ENCODE results near the gene TUG1.

Gene TUG1

DNA sequence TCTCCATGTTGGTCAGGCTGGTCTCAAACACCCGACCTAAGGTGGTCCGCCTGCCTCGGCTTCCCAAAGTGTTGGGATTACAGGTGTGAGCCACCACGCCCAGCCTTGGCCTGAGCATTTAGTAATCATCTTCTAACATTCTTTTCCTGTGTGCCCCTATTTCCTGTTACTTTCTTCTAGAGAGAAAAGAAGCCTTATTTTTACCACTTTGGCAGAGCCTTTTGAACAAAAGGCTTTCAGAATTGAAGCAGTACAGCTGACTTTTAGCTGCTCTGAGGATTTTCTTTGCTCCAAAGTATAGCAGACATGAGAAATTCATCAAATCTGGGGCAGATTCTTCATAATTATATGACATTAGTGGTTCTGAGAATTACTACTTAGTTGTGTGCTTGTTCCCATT lies 13.9 kb upstream of the TUG1 start:
- H3K4me2 ChIP-seq (ENCODE audit: insufficient read depth, low read length), result no peak overlapping the region
- H3K36me3 ChIP-seq (ENCODE audit: insufficient read depth, low read length), result peaks cover 13% of the 10 kb centered on the region
- H3K4me3 ChIP-seq (ENCODE audit: low read depth in 1 of 2, low read length in 2 of 2), result no peak overlapping the region
- H3K79me2 ChIP-seq (ENCODE audit: insufficient read depth, low read length), result no peaks in the 10 kb centered on the region
- H4K20me1 ChIP-seq (ENCODE audit: insufficient read depth, low read length), result 0 out of 2 replicates have a peak, but pooled peaks cover 2% of the 10 kb centered on the region
- no peak for TF ChIP-seq EZH2 (IDR thresholded peaks at IDR 0.05; ENCODE audit: borderline replicate concordance, low read depth, low read length, severe bottlenecking)
- TF ChIP-seq, protein P1, sequence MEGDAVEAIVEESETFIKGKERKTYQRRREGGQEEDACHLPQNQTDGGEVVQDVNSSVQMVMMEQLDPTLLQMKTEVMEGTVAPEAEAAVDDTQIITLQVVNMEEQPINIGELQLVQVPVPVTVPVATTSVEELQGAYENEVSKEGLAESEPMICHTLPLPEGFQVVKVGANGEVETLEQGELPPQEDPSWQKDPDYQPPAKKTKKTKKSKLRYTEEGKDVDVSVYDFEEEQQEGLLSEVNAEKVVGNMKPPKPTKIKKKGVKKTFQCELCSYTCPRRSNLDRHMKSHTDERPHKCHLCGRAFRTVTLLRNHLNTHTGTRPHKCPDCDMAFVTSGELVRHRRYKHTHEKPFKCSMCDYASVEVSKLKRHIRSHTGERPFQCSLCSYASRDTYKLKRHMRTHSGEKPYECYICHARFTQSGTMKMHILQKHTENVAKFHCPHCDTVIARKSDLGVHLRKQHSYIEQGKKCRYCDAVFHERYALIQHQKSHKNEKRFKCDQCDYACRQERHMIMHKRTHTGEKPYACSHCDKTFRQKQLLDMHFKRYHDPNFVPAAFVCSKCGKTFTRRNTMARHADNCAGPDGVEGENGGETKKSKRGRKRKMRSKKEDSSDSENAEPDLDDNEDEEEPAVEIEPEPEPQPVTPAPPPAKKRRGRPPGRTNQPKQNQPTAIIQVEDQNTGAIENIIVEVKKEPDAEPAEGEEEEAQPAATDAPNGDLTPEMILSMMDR (IDR thresholded peaks at IDR 0.05; ENCODE audit: borderline replicate concordance, extremely low read depth, low read length, poor library complexity, severe bottlenecking), result no peak
- H3K27me3 ChIP-seq (ENCODE audit: insufficient read depth, low read length, poor library complexity), result no peaks in the 10 kb centered on the region
- H3K9ac ChIP-seq (ENCODE audit: low read depth, low read length), result no peak overlapping the region
- ATAC-seq (ENCODE audit: insufficient read depth, low read depth) (no peak), DNase-seq (no peak)
- H3K9me3 ChIP-seq (ENCODE audit: insufficient read depth, low read length, severe bottlenecking), result no peaks in the 10 kb centered on the region
- H2AFZ ChIP-seq (ENCODE audit: low read depth, low read length), result no peak overlapping the region
- H3K4me1 ChIP-seq (ENCODE audit: insufficient read depth, low read length), result no peaks in the 10 kb centered on the region
- no peak overlapping the region for H3K27ac ChIP-seq (ENCODE audit: low read length)

GRCh38 chr22:30964858-30965257 lies 4.2 kb upstream of the TUG1 start:
- Histone ChIP-seq H3K79me2 (ENCODE audit: insufficient read depth, low read length) (peaks cover 60% of the 10 kb centered on the region), H3K4me1 (ENCODE audit: insufficient read depth, low read length) (peaks cover 39% of the 10 kb centered on the region), H4K20me1 (ENCODE audit: insufficient read depth, low read length) (peaks cover under 1% of the 10 kb centered on the region; the same call in 1 of the 2 replicates), H3K9me3 (ENCODE audit: insufficient read depth, low read length, severe bottlenecking) (peaks cover 3% of the 10 kb centered on the region), H3K27me3 (ENCODE audit: insufficient read depth, low read length, poor library complexity) (no peaks in the 10 kb centered on the region), H3K36me3 (ENCODE audit: insufficient read depth, low read length) (no peaks in the 10 kb centered on the region), H3K27ac (ENCODE audit: low read length) (no peak overlapping the region), H2AFZ (ENCODE audit: low read depth, low read length) (no peak overlapping the region), H3K9ac (ENCODE audit: low read depth, low read length) (no peak overlapping the region), H3K4me3 (ENCODE audit: low read depth in 1 of 2, low read length in 2 of 2) (peak overlapping the region in 1 of 2 experiments; percentile 4; a peak in 1 of 4 replicates), H3K4me2 (ENCODE audit: insufficient read depth, low read length) (peak overlapping the region; percentile 86)
- DNase-seq (no peak), ATAC-seq (ENCODE audit: insufficient read depth, low read depth) (no peak)
- TF ChIP-seq EZH2 (IDR thresholded peaks at IDR 0.05; ENCODE audit: borderline replicate concordance, low read depth, low read length, severe bottlenecking), result no peak
- TF ChIP-seq, protein P1 (IDR thresholded peaks at IDR 0.05; ENCODE audit: borderline replicate concordance, extremely low read depth, low read length, poor library complexity, severe bottlenecking), result no peak

DNA sequence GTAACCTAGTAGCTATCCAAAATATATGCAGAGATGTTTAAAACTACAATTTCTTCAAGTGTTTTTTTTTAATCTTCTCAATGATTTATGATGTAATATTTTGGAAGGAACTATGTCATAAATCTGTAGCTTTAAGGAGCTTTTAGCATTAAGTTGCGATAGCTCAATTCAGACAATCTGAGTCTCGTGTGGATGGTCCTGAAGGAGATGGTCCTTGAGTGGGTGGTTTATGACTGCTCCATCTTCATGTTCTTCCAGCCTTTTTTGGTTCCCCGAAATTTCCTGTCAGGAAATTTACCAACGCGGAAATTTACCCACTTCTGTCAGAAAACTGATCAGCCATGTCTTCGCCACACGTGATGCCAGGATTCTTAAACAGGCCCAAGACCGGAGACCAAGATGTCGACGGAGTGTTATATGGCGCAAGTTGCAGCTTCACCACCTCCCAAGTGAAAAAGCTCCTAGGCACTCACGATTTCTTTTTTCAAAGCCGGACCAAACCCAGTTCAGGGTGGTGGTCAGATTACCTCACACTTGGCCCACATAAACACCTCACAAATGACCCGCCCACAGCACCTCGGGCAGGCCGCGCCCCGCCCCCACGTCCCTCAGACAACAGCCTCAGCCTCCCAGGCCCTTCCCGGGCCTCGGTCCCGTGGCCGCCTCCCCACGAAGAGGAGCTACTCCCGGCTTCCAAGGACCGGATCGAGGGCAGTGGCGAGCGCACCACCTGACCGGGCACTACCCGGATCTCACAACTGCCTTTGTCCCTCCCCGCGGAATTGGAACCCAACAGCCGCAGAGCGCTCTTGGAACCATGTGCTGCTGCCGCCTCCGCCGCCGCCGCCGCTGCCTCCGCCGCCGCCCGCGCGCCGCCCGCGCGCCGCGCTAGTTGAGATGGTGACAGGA lies 796 bp upstream of the TUG1 start, which contains the start of gene MORC2:
Gene MORC2, minus strand, starts transcription at position 760 of the 909 bp plus-strand sequence. CDS start 885 bp downstream, outside the sequence.
- H3K4me1 ChIP-seq (ENCODE audit: insufficient read depth, low read length), result peaks cover 59% of the 10 kb centered on the region

More for the DNA sequence above, 796 bp upstream of the TUG1 start, which contains the start of gene MORC2:
- Histone ChIP-seq H2AFZ (ENCODE audit: low read depth, low read length) (peak within 1 kb of the TSS; percentile 80), H3K4me2 (ENCODE audit: insufficient read depth, low read length) (peak within 1 kb of the TSS; percentile 86), H3K4me3 (ENCODE audit: low read depth in 1 of 2, low read length in 2 of 2) (peak within 1 kb of the TSS; percentile 50 to 61), H3K27me3 (ENCODE audit: insufficient read depth, low read length, poor library complexity) (no peaks in the 10 kb centered on the region), H3K9me3 (ENCODE audit: insufficient read depth, low read length, severe bottlenecking) (peaks cover 8% of the 10 kb centered on the region), H3K9ac (ENCODE audit: low read depth, low read length) (peak within 1 kb of the TSS; percentile 83), H4K20me1 (ENCODE audit: insufficient read depth, low read length) (peaks cover 11% of the 10 kb centered on the region; the same call in 1 of the 2 replicates), H3K79me2 (ENCODE audit: insufficient read depth, low read length) (peaks cover 86% of the 10 kb centered on the region), H3K36me3 (ENCODE audit: insufficient read depth, low read length) (peaks cover 32% of the 10 kb centered on the region), H3K27ac (ENCODE audit: low read length) (peak within 1 kb of the TSS; percentile 79)
- TF ChIP-seq EZH2 (IDR thresholded peaks at IDR 0.05; ENCODE audit: borderline replicate concordance, low read depth, low read length, severe bottlenecking), result no peak
- TF ChIP-seq, protein P1 (IDR thresholded peaks at IDR 0.05; ENCODE audit: borderline replicate concordance, extremely low read depth, low read length, poor library complexity, severe bottlenecking), result no peak
- ATAC-seq (ENCODE audit: insufficient read depth, low read depth), result no peak
- DNase-seq, result no peak
